HG03159 (cell line): ENCODE results near the gene MYLK2.
"Not testable (repeated sequence)": the region's sequence is repeated elsewhere in the genome, so short reads cannot be mapped to it uniquely, and the experiment has no call there.

Source experiments
- ATAC-seq: cut with Tn5 transposase; IDR thresholded peaks from one replicate; pipeline ENCODE4 v1.9.1; 2021; ENCODE audit warnings: mild to moderate bottlenecking, moderate library complexity; ENCODE audit not compliant: unreplicated experiment

Gene MYLK2

GRCh38 chr20:31815408-31816188 lies 3.6 kb upstream of the MYLK2 start:
- ATAC-seq: no peak

- ATAC-seq: no peak
These were observed 2.9 kb upstream of the MYLK2 start for GRCh38 chr20:31816221-31816620.

DNA sequence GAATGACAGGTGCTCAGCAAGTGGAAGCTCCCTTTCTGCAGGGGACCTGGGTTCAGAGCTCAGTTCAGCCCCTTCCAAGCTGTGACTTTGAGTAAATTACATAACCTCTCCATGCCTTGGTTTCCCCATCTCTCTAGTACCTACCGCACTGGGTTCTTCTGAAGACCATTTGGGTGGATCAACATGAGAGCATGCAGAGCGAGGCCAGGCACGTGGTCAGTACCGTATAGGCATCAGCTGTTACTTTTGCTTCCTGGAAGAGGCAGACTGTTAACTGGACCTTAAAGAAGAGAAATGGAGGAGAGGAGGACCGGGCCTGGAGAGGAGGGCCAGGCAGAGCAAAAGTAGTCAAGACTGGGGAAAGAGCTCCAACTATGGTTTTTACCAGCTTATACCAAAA lies 1.7 kb upstream of the MYLK2 start:
- ATAC-seq: no peak

DNA sequence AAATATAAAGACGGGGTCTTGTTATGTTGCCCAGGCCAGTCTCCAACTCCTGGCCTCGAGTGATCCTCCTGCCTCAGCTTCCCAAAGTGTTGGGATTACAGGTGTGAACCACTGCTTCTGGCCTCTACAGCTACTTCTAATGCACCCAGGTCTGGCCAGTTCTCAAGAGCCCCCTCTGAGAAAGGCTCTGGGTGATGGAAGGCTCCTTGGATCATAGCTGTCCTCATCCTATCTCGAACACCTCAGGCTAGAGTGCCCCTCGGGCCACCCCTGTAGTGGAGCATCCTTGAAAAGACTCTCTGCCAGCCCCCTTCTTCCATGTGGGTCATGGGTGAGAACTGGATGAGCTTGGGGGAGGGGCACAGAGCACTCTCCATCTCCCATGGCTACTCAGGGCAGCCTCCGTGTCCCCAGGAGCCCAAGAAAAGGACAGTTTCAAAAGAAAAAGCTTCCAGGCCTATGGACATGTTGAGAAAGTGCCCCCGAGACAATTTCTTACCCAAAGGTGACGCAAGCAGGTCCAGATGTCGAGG lies 714 bp upstream of the MYLK2 start:
- ATAC-seq: no peak

DNA sequence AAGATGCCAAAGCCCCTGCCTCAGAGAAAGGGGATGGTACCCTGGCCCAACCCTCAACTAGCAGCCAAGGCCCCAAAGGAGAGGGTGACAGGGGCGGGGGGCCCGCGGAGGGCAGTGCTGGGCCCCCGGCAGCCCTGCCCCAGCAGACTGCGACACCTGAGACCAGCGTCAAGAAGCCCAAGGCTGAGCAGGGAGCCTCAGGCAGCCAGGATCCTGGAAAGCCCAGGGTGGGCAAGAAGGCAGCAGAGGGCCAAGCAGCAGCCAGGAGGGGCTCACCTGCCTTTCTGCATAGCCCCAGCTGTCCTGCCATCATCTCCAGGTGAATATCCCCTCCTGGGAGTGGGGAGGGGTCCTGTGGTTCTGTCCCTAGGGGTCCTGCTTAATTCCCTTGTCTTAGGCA lies 1.1 kb downstream of the MYLK2 start:
- no peak for ATAC-seq

GRCh38 chr20:31821427-31821826 lies 2.3 kb downstream of the MYLK2 start:
- no peak for ATAC-seq

DNA sequence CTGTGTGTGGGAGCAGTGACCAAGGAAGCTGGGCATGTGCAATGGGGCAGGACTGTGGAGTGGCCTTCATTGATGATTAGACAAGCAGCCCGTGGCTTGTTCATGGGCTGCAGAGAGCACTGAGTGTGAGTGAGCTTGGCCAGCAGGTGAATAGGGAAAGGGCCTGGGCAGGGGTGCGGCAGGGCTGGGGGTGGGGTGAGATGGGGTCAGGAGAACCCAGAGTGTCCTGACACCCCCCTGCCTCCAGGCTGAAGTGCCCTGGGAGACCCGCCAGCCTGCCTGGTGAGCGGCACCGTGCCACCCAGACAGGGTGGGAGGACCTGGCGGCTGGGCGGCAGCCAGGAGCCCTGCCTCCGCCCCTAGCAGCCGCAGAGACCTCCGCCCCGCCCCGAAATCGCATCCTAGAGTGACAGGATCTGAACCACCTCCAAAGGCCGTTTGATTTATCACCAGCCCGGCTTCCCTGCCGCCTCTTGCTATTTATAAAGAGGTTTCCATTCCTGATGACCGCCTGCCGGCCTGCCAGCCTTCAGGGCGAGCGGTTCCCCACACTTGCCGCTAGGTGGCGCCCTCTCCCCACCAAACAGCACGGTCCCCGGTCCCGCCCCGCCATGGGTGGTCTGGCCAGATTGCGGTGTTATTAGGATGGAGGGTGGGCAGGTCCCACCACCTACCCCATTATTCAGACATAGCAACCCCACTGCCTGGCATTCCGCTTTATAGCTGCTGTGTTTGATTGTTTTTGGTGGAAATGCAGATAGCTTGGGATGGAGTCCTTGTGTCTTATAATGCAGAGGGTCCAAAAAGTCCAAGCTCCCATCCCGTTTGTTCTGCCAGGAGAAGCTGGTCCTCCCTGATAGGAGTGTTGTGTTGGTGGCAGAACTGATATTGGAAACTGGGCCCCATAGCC lies 3.5 kb downstream of the MYLK2 start:
- no peak for ATAC-seq

DNA sequence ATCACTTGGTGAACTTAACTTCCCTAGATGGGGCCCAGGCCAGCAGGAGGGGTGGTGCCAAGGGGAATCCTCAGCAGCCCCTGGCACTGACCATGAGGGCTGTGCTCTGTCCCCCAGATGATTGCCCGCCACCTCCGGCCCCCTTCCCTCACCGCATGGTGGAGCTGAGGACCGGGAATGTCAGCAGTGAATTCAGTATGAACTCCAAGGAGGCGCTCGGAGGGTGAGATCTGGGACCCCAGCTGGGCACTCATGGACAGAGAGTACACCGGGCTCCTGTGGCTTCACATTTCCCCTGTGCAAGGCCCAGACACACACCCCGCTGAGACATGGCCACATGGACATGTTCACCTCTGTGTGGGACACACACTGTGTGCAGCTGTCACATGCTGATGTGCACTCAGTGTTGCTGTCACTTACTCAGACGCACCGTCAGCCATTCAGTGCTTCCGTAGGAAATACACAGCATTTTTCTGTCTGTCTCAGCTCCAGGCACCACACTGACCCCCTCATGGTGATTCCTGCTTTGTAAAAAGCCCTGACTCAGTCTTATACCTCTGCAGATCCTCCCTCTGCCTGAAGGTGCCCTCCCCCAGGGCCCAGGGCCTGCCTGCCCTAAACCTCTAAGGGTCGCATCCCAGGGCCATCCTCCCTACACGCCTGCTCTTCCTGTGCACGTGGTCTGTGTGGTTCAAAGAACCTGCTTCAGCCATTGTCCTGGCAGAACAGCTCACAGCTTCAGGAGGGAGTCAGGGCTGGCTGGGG lies 4.4 kb downstream of the MYLK2 start:
- ATAC-seq: no peak

DNA sequence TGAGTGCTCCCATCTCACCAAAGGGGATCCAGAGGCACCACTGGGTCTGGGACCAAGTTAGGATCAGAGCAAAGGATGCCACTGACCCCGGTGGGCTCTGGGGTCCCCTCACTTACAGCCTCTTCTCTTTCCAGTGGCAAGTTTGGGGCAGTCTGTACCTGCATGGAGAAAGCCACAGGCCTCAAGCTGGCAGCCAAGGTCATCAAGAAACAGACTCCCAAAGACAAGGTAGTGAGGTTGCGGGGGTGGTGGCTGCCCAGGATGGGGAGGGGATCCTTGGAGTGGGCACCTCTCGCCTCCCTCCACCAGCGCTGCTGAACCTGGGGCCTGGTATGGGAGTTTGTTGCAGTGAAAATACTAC lies 4.9 kb downstream of the MYLK2 start:
- ATAC-seq: no peak

GRCh38 chr20:31824554-31825313 lies 5.6 kb downstream of the MYLK2 start:
- ATAC-seq: no peak

GRCh38 chr20:31826074-31826473 lies 6.9 kb downstream of the MYLK2 start:
- no peak for ATAC-seq

DNA sequence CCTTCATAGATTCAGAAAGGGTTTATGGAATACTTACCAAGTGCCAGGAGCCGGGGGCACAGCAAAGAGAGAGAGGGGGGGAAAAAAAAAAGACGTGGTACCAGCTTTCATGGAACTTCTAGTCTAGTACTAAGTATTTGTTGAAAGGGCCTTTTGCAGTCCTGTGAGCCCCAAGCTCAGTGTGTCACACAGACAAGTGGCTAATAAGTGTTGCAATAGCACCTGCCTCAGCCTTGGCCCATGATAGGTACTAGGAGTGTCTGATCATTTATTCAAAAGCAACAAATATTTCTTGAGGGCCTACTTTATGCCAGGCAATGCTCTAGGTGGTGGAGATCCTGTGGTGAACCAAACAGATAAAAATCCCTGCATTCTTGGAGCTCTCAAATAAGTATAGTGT lies 7.9 kb downstream of the MYLK2 start:
- no peak for ATAC-seq

DNA sequence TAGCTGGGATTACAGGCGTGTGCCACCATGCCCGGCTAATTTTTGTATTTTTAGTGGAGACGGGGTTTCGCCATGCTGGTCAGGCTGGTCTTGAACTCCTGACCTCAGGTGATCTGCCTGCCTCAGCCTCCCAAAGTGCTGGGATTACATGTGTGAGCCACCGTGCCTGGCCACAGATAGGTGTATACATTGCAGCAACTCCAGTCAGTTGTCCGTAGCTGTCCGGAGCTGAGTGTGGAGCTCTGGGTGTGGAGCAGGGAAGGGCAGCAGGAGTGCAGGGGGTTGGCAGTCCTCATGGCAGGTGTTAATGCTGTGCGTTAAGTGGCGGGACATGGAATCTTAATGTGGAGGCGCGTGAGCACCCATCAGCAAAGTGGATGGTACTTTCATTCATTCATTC lies 8.9 kb downstream of the MYLK2 start:
- ATAC-seq: not testable (repeated sequence)

GRCh38 chr20:31829731-31830130 lies 10.6 kb downstream of the MYLK2 start:
- ATAC-seq: no peak

DNA sequence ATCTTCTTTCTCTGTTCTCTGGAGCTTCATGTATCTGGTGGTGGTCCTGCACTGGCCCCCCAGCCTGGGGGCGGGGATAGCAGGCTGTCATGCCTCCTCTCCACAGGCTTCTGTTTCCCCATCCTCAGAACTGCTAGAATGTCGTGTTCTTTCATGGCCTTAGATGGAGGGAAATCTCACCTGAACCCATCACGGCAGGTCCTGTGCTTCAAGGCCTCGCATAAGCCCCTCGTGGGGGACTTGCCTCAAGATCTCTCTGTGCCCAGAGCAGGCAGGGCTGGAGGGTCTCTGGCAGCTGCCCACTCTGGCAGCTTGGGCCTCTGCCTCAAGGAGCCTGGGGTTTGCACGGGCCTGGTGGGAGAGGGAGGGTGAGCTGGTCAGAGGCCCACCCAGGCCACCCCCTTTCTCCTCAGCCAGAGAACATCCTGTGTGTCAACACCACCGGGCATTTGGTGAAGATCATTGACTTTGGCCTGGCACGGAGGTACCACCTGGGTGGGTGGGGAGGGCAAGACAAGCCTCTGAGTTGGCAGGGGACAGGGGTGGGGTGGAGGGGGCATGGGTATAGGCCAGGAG lies 11.3 kb downstream of the MYLK2 start:
- ATAC-seq: no peak

DNA sequence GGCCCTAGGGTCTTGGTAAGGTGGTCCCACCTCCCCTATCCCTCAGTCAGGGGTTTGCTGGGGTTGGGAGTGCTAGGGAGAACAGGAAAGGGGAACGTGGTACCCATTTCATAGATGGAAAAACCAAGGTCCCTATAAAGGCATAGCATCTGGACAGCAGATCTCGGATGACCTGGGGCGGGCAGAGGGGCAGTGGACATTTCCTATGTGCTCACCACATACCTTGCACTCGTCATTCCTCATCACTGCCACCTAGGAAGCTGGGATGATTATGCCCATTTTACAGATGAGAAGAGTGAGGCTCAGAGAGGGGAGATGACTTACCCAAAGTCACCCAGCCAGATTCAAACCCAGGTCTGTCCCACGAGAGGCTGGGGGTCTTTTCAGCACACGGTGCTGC lies 12.1 kb downstream of the MYLK2 start:
- no peak for ATAC-seq

GRCh38 chr20:31831771-31832306 lies 12.7 kb downstream of the MYLK2 start:
- ATAC-seq: no peak

- ATAC-seq: no peak
These were observed 14.2 kb downstream of the MYLK2 start for GRCh38 chr20:31833130-31833930.

DNA sequence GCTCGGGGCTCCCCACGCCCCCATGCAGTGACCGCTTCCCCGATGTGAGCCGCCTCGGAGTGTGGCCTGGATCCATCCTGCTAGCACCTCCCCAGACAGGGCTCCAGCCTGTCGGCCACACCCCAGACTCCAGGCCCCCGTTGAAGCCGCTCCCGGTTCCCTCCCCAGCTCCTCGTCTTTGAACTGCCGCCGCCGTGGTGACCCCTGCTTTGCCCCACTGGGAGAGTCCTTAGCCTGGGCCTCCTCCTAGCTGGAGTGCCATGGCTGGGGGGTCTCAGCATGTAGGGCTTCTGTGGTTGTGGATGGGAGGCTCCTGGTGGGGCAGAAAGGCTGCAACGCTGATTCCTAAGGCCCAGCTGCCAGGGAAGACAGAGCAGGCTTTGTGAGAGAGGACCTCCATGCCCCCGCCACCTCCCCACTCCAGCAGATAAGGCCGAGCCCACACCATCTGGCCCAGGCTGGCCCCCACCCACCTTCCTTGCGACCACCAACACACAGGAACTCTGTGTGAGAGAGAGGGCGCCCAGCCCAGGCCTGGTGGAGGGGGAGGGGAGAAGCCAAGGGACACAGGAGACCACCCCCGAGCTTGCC lies 14.9 kb downstream of the MYLK2 start:
- no peak for ATAC-seq
